PFSK-1 (cell line): ENCODE results near the gene NAT9.

Source experiments
- POLR2AphosphoS5 ChIP-seq: IDR thresholded peaks from 2 replicates; pipeline ENCODE4 v1.6.1; 2012; ENCODE audit warnings: low read depth, mild to moderate bottlenecking, control low read depth, low read length, moderate library complexity
- SIN3A ChIP-seq: IDR thresholded peaks from 2 replicates; pipeline ENCODE4 v1.6.1; 2012; ENCODE audit warnings: mild to moderate bottlenecking, low read length, moderate library complexity, borderline replicate concordance; ENCODE audit not compliant: insufficient read depth
- TF ChIP-seq, protein P1 (sequence below), 2 experiments: IDR thresholded peaks; 2 replicates each; pipeline versions ENCODE4 v1.6.1 to v1.8.0; 2011 to 2012; ENCODE audit warnings: low read depth in 2 of 2, low read length in 2 of 2, control low read depth in 1 of 2, inconsistent platforms in 1 of 2, mild to moderate bottlenecking in 1 of 2, moderate library complexity in 1 of 2; ENCODE audit not compliant: insufficient read depth in 1 of 2

DNA sequence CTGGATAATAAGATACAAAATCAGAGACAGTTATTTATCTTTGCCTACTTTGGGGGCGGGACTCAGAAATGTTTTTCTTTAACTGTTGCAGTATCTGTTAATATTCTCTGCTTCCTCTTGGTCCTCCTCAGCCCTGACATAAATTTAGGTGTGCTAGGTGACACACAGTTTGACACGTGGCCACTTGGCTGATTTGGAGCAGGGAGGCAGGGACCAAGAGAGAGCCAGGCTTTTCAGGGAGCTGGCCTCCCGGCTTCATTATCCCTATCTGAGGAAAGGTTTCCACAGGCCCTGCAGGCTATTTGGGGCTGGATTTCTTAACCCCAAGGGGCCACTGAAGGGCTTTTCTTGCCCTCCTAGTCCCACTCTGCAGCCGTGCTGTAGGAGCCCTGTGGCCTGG is 20.1 kb upstream of the NAT9 start:
- TF ChIP-seq POLR2AphosphoS5 (no peak), SIN3A (no peak)
- TF ChIP-seq, protein P1, sequence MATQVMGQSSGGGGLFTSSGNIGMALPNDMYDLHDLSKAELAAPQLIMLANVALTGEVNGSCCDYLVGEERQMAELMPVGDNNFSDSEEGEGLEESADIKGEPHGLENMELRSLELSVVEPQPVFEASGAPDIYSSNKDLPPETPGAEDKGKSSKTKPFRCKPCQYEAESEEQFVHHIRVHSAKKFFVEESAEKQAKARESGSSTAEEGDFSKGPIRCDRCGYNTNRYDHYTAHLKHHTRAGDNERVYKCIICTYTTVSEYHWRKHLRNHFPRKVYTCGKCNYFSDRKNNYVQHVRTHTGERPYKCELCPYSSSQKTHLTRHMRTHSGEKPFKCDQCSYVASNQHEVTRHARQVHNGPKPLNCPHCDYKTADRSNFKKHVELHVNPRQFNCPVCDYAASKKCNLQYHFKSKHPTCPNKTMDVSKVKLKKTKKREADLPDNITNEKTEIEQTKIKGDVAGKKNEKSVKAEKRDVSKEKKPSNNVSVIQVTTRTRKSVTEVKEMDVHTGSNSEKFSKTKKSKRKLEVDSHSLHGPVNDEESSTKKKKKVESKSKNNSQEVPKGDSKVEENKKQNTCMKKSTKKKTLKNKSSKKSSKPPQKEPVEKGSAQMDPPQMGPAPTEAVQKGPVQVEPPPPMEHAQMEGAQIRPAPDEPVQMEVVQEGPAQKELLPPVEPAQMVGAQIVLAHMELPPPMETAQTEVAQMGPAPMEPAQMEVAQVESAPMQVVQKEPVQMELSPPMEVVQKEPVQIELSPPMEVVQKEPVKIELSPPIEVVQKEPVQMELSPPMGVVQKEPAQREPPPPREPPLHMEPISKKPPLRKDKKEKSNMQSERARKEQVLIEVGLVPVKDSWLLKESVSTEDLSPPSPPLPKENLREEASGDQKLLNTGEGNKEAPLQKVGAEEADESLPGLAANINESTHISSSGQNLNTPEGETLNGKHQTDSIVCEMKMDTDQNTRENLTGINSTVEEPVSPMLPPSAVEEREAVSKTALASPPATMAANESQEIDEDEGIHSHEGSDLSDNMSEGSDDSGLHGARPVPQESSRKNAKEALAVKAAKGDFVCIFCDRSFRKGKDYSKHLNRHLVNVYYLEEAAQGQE (IDR thresholded peaks at IDR 0.05; ENCODE audit: insufficient read depth in 1 of 2, low read depth in 2 of 2, low read length in 2 of 2) = no peak
